GM04503 (cell line): Measurements from ENCODE around the gene ELAVL3.
"Not testable (repeated sequence)": the region's sequence is repeated elsewhere in the genome, so short reads cannot be mapped to it uniquely, and the experiment has no call there.

ENCODE experiments used
- DNase-seq: peaks from one replicate; pipeline ENCODE4 v3.0.0-alpha.2; 2012; ENCODE audit warnings: low read depth

Gene ELAVL3

GRCh38 chr19:11435833-11436313 is 45.0 kb downstream of the ELAVL3 start:
- no peak for DNase-seq

GRCh38 chr19:11435057-11435832 is 45.6 kb downstream of the ELAVL3 start, which contains the start of the genes ODAD3 and PRKCSH:
Gene ODAD3 (minus strand): TSS chr19:11435121. CDS start chr19:11435016, 105 bp downstream.
Gene PRKCSH (plus strand): TSS chr19:11435635. CDS start chr19:11436118, 483 bp downstream.
- DNase-seq, result peak; percentile 99

- no peak for DNase-seq
Observed at GRCh38 chr19:11434703-11435056, 46.2 kb downstream of the ELAVL3 start.

GRCh38 chr19:11433526-11433925 is 47.3 kb downstream of the ELAVL3 start:
- DNase-seq, result not testable (repeated sequence)

- DNase-seq, result no peak
Observed at GRCh38 chr19:11426656-11427055, 54.2 kb downstream of the ELAVL3 start.

- no peak for DNase-seq
Observed at GRCh38 chr19:11425719-11426457, 55.0 kb downstream of the ELAVL3 start.

GRCh38 chr19:11423791-11424181 is 57.1 kb downstream of the ELAVL3 start:
- no peak for DNase-seq

- DNase-seq, result no peak
Observed at GRCh38 chr19:11423164-11423790, 57.6 kb downstream of the ELAVL3 start.

GRCh38 chr19:11422163-11423065 is 58.4 kb downstream of the ELAVL3 start:
- DNase-seq, result no peak

GRCh38 chr19:11421371-11422098 is 59.3 kb downstream of the ELAVL3 start:
- DNase-seq, result no peak

- DNase-seq, result no peak
Observed at GRCh38 chr19:11420429-11421370, 60.1 kb downstream of the ELAVL3 start.

- DNase-seq, result no peak
Observed at GRCh38 chr19:11418549-11419506, 62.0 kb downstream of the ELAVL3 start, which contains the start of gene RGL3. Gene RGL3 (minus strand): TSS chr19:11419314. CDS start chr19:11419278, 36 bp downstream.

GRCh38 chr19:11418094-11418548 is 62.7 kb downstream of the ELAVL3 start:
- DNase-seq, result no peak

GRCh38 chr19:11416346-11417052 is 64.3 kb downstream of the ELAVL3 start:
- DNase-seq, result no peak

GRCh38 chr19:11414544-11414943 is 66.3 kb downstream of the ELAVL3 start:
- no peak for DNase-seq

- DNase-seq, result no peak
Observed at GRCh38 chr19:11410682-11411081, 70.2 kb downstream of the ELAVL3 start.

GRCh38 chr19:11408591-11408990 is 72.3 kb downstream of the ELAVL3 start:
- DNase-seq, result no peak
